Natural killer cell (primary cell): ENCODE results near the gene CLSTN2. TPM values are rescaled to one million over a fixed set of nuclear protein-coding genes. Genes with fewer than 3 reads are reported as not detected.

Experiments used
- ATAC-seq, 3 donors: fragments of 150-1000 bp in 2 of 3; fragments of 200-7000 bp in 1 of 3; cut with Tn5 transposase; 1 replicate in 1 of 3; 2 replicates in 2 of 3; pipeline ENCODE4 v1.10.0; 2021; ENCODE audit warnings: mild to moderate bottlenecking in 2 of 3, moderate library complexity in 2 of 3
- DNase-seq, 2 donors: peaks; one replicate each; pipeline versions ENCODE4 v3.0.0 to v3.0.0-alpha.2; 2013 to 2021; ENCODE audit warnings: mixed read lengths in 1 of 2
- H3K27ac ChIP-seq: one replicate; pipeline ENCODE4 v1.5.1; 2013; ENCODE audit warnings: mild to moderate bottlenecking, low read length
- H3K27me3 ChIP-seq: one replicate; pipeline ENCODE4 v1.6.1; 2013; ENCODE audit warnings: low read length; ENCODE audit not compliant: control insufficient read depth, insufficient read depth
- H3K36me3 ChIP-seq: one replicate; pipeline ENCODE4 v1.6.1; 2013; ENCODE audit warnings: low read length; ENCODE audit not compliant: control insufficient read depth, insufficient read depth
- H3K4me1 ChIP-seq: one replicate; pipeline ENCODE4 v1.6.1; 2013; ENCODE audit warnings: low read length; ENCODE audit not compliant: control insufficient read depth, insufficient read depth
- H3K4me3 ChIP-seq: one replicate; pipeline ENCODE4 v1.5.1; 2013; ENCODE audit warnings: low read length
- H3K9me3 ChIP-seq: one replicate; pipeline ENCODE4 v1.6.1; 2013; ENCODE audit warnings: low read length; ENCODE audit not compliant: control insufficient read depth, insufficient read depth
- H3K27ac Mint-ChIP-seq, 2 donors: one replicate each; pipeline ENCODE4 v1.8.0; 2022; ENCODE audit warnings: mild to moderate bottlenecking in 2 of 2, mixed read lengths in 2 of 2, moderate library complexity in 1 of 2
- H3K27me3 Mint-ChIP-seq, 2 donors: one replicate each; pipeline ENCODE4 v1.8.0; 2022; ENCODE audit warnings: low read depth in 2 of 2, mixed read lengths in 2 of 2
- H3K36me3 Mint-ChIP-seq: one replicate; pipeline ENCODE4 v1.8.0; 2022; ENCODE audit warnings: mixed read lengths
- H3K4me1 Mint-ChIP-seq, 2 donors: one replicate each; pipeline ENCODE4 v1.8.0; 2022; ENCODE audit warnings: mixed read lengths in 2 of 2
- H3K4me3 Mint-ChIP-seq: one replicate; pipeline ENCODE4 v1.8.0; 2022; ENCODE audit warnings: mild to moderate bottlenecking, moderate library complexity, mixed read lengths
- H3K9me3 Mint-ChIP-seq, 2 donors: one replicate each; pipeline ENCODE4 v1.8.0; 2022; ENCODE audit warnings: mixed read lengths in 2 of 2
- CTCF ChIP-seq: fragments of 200-600 bp; IDR thresholded peaks from one replicate; pipeline ENCODE4 v1.8.0; 2022; ENCODE audit warnings: antibody characterized with exemption
- WGBS: methylation state at CpG from one replicate; pipeline ENCODE4 v1.1.7; 2013; ENCODE audit warnings: missing lambda C conversion rate; ENCODE audit not compliant: insufficient coverage; 5-methylcytosine and 5-hydroxymethylcytosine counted together
- intact Hi-C: fragments of 100-400 bp; cut with micrococcal nuclease; formaldehyde crosslinking; loops from one replicate; pipeline ENCODE4 v1.14.2; 2022
- total RNA-seq, 4 donors: library from RNA; stranded (reverse); fragments of 120-200 nt in 1 of 4; gene quantifications; one replicate each; pipeline versions ENCODE4 v1.2.3 to v1.2.4, GENCODE V29; 2013 to 2022

Gene CLSTN2
- total RNA-seq, 3 donors from 2014 or later (not counting 1 experiment from before 2014, with no cell fraction given): 0.05 TPM; not detected in 2

GRCh38 chr3:140011611-140012277 lies 76.8 kb downstream of the CLSTN2 start:
- H3K9me3 ChIP-seq: no peaks in the 10 kb centered on the region
- H3K36me3 Mint-ChIP-seq: no peaks in the 10 kb centered on the region
- H3K27ac ChIP-seq: no peak overlapping the region
- peaks cover 0 to 10% of the 10 kb centered on the region in 2 donors for H3K27me3 Mint-ChIP-seq
- peaks cover 0 to 3% of the 10 kb centered on the region in 2 donors for H3K9me3 Mint-ChIP-seq
- no peak overlapping the region for H3K4me3 ChIP-seq
- ATAC-seq (no peak), DNase-seq (no peak)
- TF ChIP-seq CTCF: no peak
- 87% methylated on average over 5 of the region's 5 CpGs for WGBS
- no peak overlapping the region for H3K27ac Mint-ChIP-seq
- no peaks in the 10 kb centered on the region for H3K4me1 Mint-ChIP-seq
- no peak overlapping the region for H3K4me3 Mint-ChIP-seq
- H3K27me3 ChIP-seq: no peaks in the 10 kb centered on the region
- intact Hi-C loops: no loop called here
- no peaks in the 10 kb centered on the region for H3K4me1 ChIP-seq
- no peaks in the 10 kb centered on the region for H3K36me3 ChIP-seq

- no peak overlapping the region for H3K27ac ChIP-seq
- intact Hi-C loops: no loop called here
- Mint-ChIP-seq H3K4me3 (no peak overlapping the region), H3K27ac (no peak overlapping the region), H3K36me3 (no peaks in the 10 kb centered on the region), H3K4me1 (no peaks in the 10 kb centered on the region), H3K27me3 (peaks cover 0 to 10% of the 10 kb centered on the region in 2 donors), H3K9me3 (peaks cover 0 to 3% of the 10 kb centered on the region in 2 donors)
- H3K27me3 ChIP-seq: no peaks in the 10 kb centered on the region
- WGBS: 92% methylated on average over 4 of the region's 5 CpGs
- DNase-seq (no peak), ATAC-seq (no peak)
- H3K4me3 ChIP-seq: no peak overlapping the region
- H3K9me3 ChIP-seq: no peaks in the 10 kb centered on the region
- H3K4me1 ChIP-seq: no peaks in the 10 kb centered on the region
- no peaks in the 10 kb centered on the region for H3K36me3 ChIP-seq
- no peak for TF ChIP-seq CTCF
Measured at GRCh38 chr3:140013220-140013619, 78.2 kb downstream of the CLSTN2 start.

GRCh38 chr3:140014831-140015495 lies 80.0 kb downstream of the CLSTN2 start:
- Mint-ChIP-seq H3K9me3 (peaks cover 0 to 3% of the 10 kb centered on the region in 2 donors), H3K36me3 (no peaks in the 10 kb centered on the region), H3K4me1 (no peaks in the 10 kb centered on the region), H3K27ac (no peak overlapping the region), H3K27me3 (peaks cover 0 to 15% of the 10 kb centered on the region in 2 donors), H3K4me3 (no peak overlapping the region)
- DNase-seq (no peak), ATAC-seq (no peak)
- H3K9me3 ChIP-seq: no peaks in the 10 kb centered on the region
- no peak overlapping the region for H3K4me3 ChIP-seq
- 63% methylated on average over 1 of the region's 3 CpGs for WGBS
- intact Hi-C loops: no loop called here
- no peaks in the 10 kb centered on the region for H3K27me3 ChIP-seq
- TF ChIP-seq CTCF: no peak
- no peak overlapping the region for H3K27ac ChIP-seq
- H3K36me3 ChIP-seq: no peaks in the 10 kb centered on the region
- H3K4me1 ChIP-seq: no peaks in the 10 kb centered on the region
